ENCODE measurements around the gene TFB1M.

The TFB1M gene

GRCh38 chr6:155347800-155348199 lies 33.5 kb upstream of the TFB1M start:
- H3K79me2 ChIP-seq (ENCODE audit: low read length) = no peaks in the 10 kb centered on the region
- H3K4me3 ChIP-seq (ENCODE audit: low read length) = no peak overlapping the region
- no peak overlapping the region for H3K27ac ChIP-seq (ENCODE audit: low read length)
- no peak overlapping the region for H3K4me2 ChIP-seq (ENCODE audit: low read length)
- H3K27me3 ChIP-seq (ENCODE audit: low read depth, low read length) = no peaks in the 10 kb centered on the region
- H4K20me1 ChIP-seq (ENCODE audit: insufficient read depth, low read length) = no peaks in the 10 kb centered on the region
- no peak overlapping the region for H2AFZ ChIP-seq (ENCODE audit: low read depth, low read length)
- H3K36me3 ChIP-seq (replicated peaks; ENCODE audit: low read depth, low read length) = peaks cover 7% of the 10 kb centered on the region
- H3K9ac ChIP-seq (ENCODE audit: low read length) = no peak overlapping the region
- TF ChIP-seq EZH2phosphoT487 (IDR thresholded peaks at IDR 0.05; ENCODE audit: low read depth) = no peak
- TF ChIP-seq CTCF (IDR thresholded peaks at IDR 0.05; ENCODE audit: low read depth, low read length) = no peak
- peaks cover 25% of the 10 kb centered on the region for H3K4me1 ChIP-seq (ENCODE audit: low read length)
- peaks cover 4% of the 10 kb centered on the region; the same call in 1 of the 2 replicates for H3K9me3 ChIP-seq (ENCODE audit: insufficient read depth, low read length)

GRCh38 chr6:155346957-155347356 lies 32.7 kb upstream of the TFB1M start:
- H3K9me3 ChIP-seq (ENCODE audit: insufficient read depth, low read length) = no peaks in the 10 kb centered on the region
- H3K27ac ChIP-seq (ENCODE audit: low read length) = no peak overlapping the region
- H3K4me2 ChIP-seq (ENCODE audit: low read length) = no peak overlapping the region
- no peaks in the 10 kb centered on the region for H3K79me2 ChIP-seq (ENCODE audit: low read length)
- peaks cover 19% of the 10 kb centered on the region for H3K4me1 ChIP-seq (ENCODE audit: low read length)
- H3K4me3 ChIP-seq (ENCODE audit: low read length) = no peak overlapping the region
- H3K27me3 ChIP-seq (ENCODE audit: low read depth, low read length) = no peaks in the 10 kb centered on the region
- TF ChIP-seq CTCF (IDR thresholded peaks at IDR 0.05; ENCODE audit: low read depth, low read length) = no peak
- TF ChIP-seq EZH2phosphoT487 (IDR thresholded peaks at IDR 0.05; ENCODE audit: low read depth) = no peak
- no peak overlapping the region for H2AFZ ChIP-seq (ENCODE audit: low read depth, low read length)
- no peak overlapping the region for H3K9ac ChIP-seq (ENCODE audit: low read length)
- H3K36me3 ChIP-seq (replicated peaks; ENCODE audit: low read depth, low read length) = no peaks in the 10 kb centered on the region
- H4K20me1 ChIP-seq (ENCODE audit: insufficient read depth, low read length) = no peaks in the 10 kb centered on the region

GRCh38 chr6:155344341-155345006 lies 30.2 kb upstream of the TFB1M start:
- Histone ChIP-seq H3K4me2 (ENCODE audit: low read length) (no peak overlapping the region), H3K27ac (ENCODE audit: low read length) (no peak overlapping the region), H3K4me3 (ENCODE audit: low read length) (no peak overlapping the region), H4K20me1 (ENCODE audit: insufficient read depth, low read length) (no peaks in the 10 kb centered on the region), H3K4me1 (ENCODE audit: low read length) (peaks cover 13% of the 10 kb centered on the region), H3K9me3 (ENCODE audit: insufficient read depth, low read length) (no peaks in the 10 kb centered on the region), H3K27me3 (ENCODE audit: low read depth, low read length) (no peaks in the 10 kb centered on the region), H3K36me3 (replicated peaks; ENCODE audit: low read depth, low read length) (no peaks in the 10 kb centered on the region), H2AFZ (ENCODE audit: low read depth, low read length) (no peak overlapping the region), H3K9ac (ENCODE audit: low read length) (no peak overlapping the region), H3K79me2 (ENCODE audit: low read length) (no peaks in the 10 kb centered on the region)
- TF ChIP-seq CTCF (IDR thresholded peaks at IDR 0.05; ENCODE audit: low read depth, low read length) (no peak), EZH2phosphoT487 (IDR thresholded peaks at IDR 0.05; ENCODE audit: low read depth) (no peak)

- H2AFZ ChIP-seq (ENCODE audit: low read depth, low read length) = 0 out of 2 replicates have a peak overlapping the region, but pooled peaks have one; percentile 46
- TF ChIP-seq CTCF (IDR thresholded peaks at IDR 0.05; ENCODE audit: low read depth, low read length) (no peak), EZH2phosphoT487 (IDR thresholded peaks at IDR 0.05; ENCODE audit: low read depth) (no peak)
- H3K27ac ChIP-seq (ENCODE audit: low read length) = no peak overlapping the region
- no peaks in the 10 kb centered on the region for H3K9me3 ChIP-seq (ENCODE audit: insufficient read depth, low read length)
- H4K20me1 ChIP-seq (ENCODE audit: insufficient read depth, low read length) = no peaks in the 10 kb centered on the region
- H3K36me3 ChIP-seq (replicated peaks; ENCODE audit: low read depth, low read length) = no peaks in the 10 kb centered on the region
- no peak overlapping the region for H3K9ac ChIP-seq (ENCODE audit: low read length)
- peak overlapping the region; percentile 35 for H3K4me2 ChIP-seq (ENCODE audit: low read length)
- peaks cover 13% of the 10 kb centered on the region for H3K4me1 ChIP-seq (ENCODE audit: low read length)
- no peaks in the 10 kb centered on the region for H3K27me3 ChIP-seq (ENCODE audit: low read depth, low read length)
- no peaks in the 10 kb centered on the region for H3K79me2 ChIP-seq (ENCODE audit: low read length)
- H3K4me3 ChIP-seq (ENCODE audit: low read length) = no peak overlapping the region
Measured at GRCh38 chr6:155341130-155341828, 27.0 kb upstream of the TFB1M start.
